NB4 (cell line): ENCODE results near the gene LGALS3BP.

ENCODE experiments used
- DNase-seq: peaks from one replicate; pipeline ENCODE4 v3.0.0; 2010; ENCODE audit warnings: low read depth
- H3K4me3 ChIP-seq: one replicate; pipeline ENCODE4 v1.5.1; 2011; ENCODE audit warnings: mild to moderate bottlenecking, low read depth, low read length, moderate library complexity
- MYC ChIP-seq: IDR thresholded peaks from 2 replicates; pipeline ENCODE4 v1.6.1; 2011; ENCODE audit warnings: low read depth, low read length
- POLR2A ChIP-seq: IDR thresholded peaks from 2 replicates; pipeline ENCODE4 v1.6.1; 2011; ENCODE audit warnings: mild to moderate bottlenecking; ENCODE audit not compliant: insufficient read length; ENCODE audit errors: extremely low read depth
- TF ChIP-seq, protein P1 (sequence below): IDR thresholded peaks from 2 replicates; pipeline ENCODE4 v1.6.1; 2011; ENCODE audit warnings: low read depth, low read length
- TF ChIP-seq, protein P2 (sequence below): IDR thresholded peaks from one replicate; pipeline ENCODE4 v1.5.1; 2012; ENCODE audit warnings: low read depth, low read length

The LGALS3BP gene

DNA sequence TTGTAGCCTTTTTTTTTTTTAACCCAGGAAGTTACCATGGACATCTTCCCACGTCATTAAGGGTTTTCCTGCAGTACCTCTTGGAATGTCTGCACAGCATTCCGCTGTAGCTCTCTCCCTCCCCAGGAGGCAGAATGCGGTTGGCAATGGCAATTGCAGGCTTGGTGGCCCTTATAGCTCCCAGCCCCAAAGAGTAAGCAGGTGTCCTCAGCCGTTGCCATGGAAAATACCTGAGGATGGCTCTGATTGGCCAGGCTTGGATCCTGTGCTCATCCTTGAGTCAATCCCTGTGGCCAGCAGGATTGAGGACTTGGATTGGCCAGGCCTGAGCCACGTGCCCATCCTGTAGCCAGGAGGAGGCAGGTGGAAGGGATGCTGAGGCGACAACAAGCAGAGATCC, 39.0 kb downstream of the LGALS3BP start:
- TF ChIP-seq POLR2A: no peak
- TF ChIP-seq, protein P1, sequence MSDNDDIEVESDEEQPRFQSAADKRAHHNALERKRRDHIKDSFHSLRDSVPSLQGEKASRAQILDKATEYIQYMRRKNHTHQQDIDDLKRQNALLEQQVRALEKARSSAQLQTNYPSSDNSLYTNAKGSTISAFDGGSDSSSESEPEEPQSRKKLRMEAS: no peak
- TF ChIP-seq, protein P2, sequence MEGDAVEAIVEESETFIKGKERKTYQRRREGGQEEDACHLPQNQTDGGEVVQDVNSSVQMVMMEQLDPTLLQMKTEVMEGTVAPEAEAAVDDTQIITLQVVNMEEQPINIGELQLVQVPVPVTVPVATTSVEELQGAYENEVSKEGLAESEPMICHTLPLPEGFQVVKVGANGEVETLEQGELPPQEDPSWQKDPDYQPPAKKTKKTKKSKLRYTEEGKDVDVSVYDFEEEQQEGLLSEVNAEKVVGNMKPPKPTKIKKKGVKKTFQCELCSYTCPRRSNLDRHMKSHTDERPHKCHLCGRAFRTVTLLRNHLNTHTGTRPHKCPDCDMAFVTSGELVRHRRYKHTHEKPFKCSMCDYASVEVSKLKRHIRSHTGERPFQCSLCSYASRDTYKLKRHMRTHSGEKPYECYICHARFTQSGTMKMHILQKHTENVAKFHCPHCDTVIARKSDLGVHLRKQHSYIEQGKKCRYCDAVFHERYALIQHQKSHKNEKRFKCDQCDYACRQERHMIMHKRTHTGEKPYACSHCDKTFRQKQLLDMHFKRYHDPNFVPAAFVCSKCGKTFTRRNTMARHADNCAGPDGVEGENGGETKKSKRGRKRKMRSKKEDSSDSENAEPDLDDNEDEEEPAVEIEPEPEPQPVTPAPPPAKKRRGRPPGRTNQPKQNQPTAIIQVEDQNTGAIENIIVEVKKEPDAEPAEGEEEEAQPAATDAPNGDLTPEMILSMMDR: no peak
- TF ChIP-seq MYC: no peak
- DNase-seq: no peak
- H3K4me3 ChIP-seq: no peak overlapping the region

DNA sequence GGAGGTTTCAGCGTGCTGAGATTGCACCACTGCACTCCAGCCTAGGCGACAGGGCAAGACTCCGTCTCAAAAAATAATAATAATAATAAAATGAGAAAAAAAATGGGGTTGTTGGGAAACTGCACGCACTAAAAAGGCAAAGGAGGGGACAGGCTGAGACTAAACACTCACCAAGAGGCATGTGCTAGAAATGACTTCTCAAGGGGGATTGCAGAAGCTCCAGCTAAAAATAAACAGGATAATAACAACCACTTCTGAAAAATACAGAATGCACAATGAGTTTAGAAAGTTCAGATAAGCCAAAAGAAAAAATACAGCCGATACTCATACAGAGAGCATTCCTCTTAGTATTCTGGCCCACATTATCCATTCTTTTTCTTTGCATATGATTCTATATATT, 39.5 kb downstream of the LGALS3BP start:
- H3K4me3 ChIP-seq: no peak overlapping the region
- TF ChIP-seq, protein P2: no peak
- no peak for TF ChIP-seq POLR2A
- TF ChIP-seq, protein P1: no peak
- no peak for TF ChIP-seq MYC
- no peak for DNase-seq

DNA sequence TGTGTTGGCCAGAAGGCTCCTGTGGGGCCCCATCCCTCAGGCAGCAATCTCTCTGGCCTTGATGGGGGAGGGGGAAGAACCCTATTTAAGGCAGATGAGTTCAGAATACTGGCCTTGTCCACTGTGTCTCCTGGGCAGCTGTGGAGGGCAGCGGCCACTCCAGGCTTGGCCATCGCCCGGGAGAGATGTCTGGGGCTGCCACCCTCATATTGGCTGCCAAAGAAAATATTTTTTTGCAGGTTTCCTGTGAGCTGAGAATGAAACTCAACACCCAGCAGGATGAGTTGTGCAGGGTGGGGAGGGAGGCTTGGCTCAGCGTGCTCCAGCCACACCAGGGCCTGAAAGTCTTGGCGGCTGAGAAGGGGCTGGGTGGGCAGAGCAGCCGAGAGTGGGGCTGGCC, 40.1 kb downstream of the LGALS3BP start:
- no peak overlapping the region for H3K4me3 ChIP-seq
- DNase-seq: no peak
- TF ChIP-seq, protein P2: no peak
- TF ChIP-seq POLR2A: no peak
- TF ChIP-seq, protein P1: no peak

DNA sequence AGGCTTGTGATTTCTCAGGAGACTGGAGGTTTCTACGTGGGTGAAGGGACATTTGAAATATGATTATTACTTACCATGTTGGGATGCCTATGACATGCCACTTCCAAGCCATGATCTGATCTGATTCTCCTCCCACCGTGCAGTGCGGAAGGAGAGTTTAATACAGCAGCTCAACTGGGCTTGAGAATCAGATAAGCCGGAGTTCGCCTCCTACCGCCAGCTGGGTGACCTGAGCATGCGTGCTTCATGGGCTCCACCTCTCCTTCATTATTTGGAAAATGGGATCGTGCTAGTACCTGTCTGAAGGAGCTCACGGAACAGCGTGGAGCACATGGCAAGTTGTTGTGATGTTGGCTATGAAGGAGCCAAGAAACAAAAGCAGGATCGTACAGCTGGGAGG, 42.2 kb downstream of the LGALS3BP start:
- TF ChIP-seq, protein P2: no peak
- TF ChIP-seq, protein P1: no peak
- no peak for TF ChIP-seq POLR2A
- TF ChIP-seq MYC: no peak
- no peak overlapping the region for H3K4me3 ChIP-seq
- no peak for DNase-seq

DNA sequence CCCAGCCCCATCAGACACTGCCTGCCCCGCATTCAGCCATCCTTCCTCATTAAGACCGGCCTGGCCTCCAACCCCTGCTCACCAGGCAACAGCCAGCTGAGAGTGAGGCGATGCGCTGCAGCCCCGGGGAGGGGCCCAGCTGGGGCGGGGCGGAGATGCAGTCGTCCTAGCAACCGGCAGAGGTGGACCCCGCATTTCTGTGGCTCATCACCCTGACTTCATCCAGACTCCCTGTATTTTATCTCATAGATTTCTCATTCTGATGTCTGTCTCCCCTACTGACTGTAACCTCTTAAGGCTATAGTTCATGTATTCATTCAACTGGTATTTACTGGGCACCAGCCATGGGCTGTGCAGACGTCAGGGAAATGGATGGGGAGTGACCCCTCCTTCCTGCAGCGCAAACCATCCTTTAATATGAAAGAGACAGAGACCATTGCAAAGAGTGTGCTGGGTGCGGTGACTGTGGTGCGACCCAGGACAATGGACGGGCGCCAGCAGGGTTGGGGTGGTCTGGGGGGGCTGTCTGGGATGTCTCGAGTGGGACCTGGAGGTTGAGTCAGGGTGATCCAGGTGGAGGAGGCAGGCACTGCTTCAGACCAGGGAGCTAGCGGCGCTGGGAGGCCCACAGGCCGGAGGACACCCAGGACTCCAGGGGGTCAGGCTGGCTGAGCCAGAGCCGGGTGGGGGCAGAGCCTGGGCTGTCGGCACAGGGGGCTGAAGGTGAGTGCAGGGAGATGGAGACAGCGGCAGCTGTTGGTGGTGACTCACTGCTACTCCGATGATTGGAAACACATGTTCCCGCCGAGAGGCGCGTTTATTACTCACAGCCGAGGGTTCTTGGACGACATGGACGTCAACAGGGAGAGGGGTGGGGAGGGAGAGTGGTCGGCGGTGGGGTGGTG, 44.1 kb downstream of the LGALS3BP start:
- H3K4me3 ChIP-seq: no peak overlapping the region
- TF ChIP-seq, protein P2: no peak
- TF ChIP-seq, protein P1: no peak
- TF ChIP-seq MYC: no peak
- TF ChIP-seq POLR2A: no peak
- DNase-seq: no peak
